Caco-2 (cell line): ENCODE data around the gene EHBP1. TPM values are rescaled to one million over a fixed set of nuclear protein-coding genes. Genes with fewer than 3 reads are reported as not detected.
"Not testable (repeated sequence)": the region's sequence is repeated elsewhere in the genome, so short reads cannot be mapped to it uniquely, and the experiment has no call there.

Experiments used
- BruUV-seq: library from RNA; stranded (reverse); fragments of 400-500 nt; replicated peaks from 2 replicates; lab custom pipeline; 2021; lab: Mats Ljungman, UMichigan
- CTCF ChIA-PET: fragments of 300-600 bp; sonication (Branson Sonifier 250); formaldehyde crosslinking; loops from one replicate; lab custom pipeline; 2022; ENCODE audit warnings: antibody characterized with exemption; lab: Charles Lee
- POLR2A ChIA-PET: fragments of 300-600 bp; sonication (Branson Sonifier 250); formaldehyde crosslinking; loops from one replicate; lab custom pipeline; 2022; ENCODE audit warnings: antibody characterized with exemption; lab: Charles Lee
- DNase-seq, 2 experiments: peaks; one replicate each; pipeline versions ENCODE4 v3.0.0 to v3.0.0-alpha.2; 2020 to 2022
- H3K27me3 ChIP-seq: replicated peaks from 2 replicates; pipeline ENCODE4 v1.6.0; 2011; ENCODE audit warnings: low read length; ENCODE audit not compliant: control insufficient read depth, insufficient read depth
- H3K36me3 ChIP-seq: 2 replicates; pipeline ENCODE4 v1.5.1; 2011; ENCODE audit warnings: low read length; ENCODE audit not compliant: control insufficient read depth, insufficient read depth
- H3K4me1 ChIP-seq: fragments of 250-450 bp; sonication (Bioruptor Pico); 2 replicates; pipeline ENCODE4 v1.5.1; 2020; ENCODE audit warnings: mild to moderate bottlenecking
- H3K4me3 ChIP-seq: 2 replicates; pipeline ENCODE4 v1.5.1; 2011; ENCODE audit warnings: low read depth, mild to moderate bottlenecking, control low read depth, low read length
- H3K9me3 ChIP-seq: fragments of 250-450 bp; sonication (Bioruptor Pico); 2 replicates; pipeline ENCODE4 v1.5.1; 2020; ENCODE audit warnings: mild to moderate bottlenecking, moderate library complexity
- H3K27ac Mint-ChIP-seq: one replicate; pipeline ENCODE4 v1.8.0; 2022; ENCODE audit warnings: mixed read lengths; ENCODE audit not compliant: unreplicated experiment
- H3K27me3 Mint-ChIP-seq: one replicate; pipeline ENCODE4 v1.8.0; 2022; ENCODE audit warnings: mixed read lengths; ENCODE audit not compliant: insufficient read depth, unreplicated experiment
- H3K36me3 Mint-ChIP-seq: one replicate; pipeline ENCODE4 v1.8.0; 2022; ENCODE audit warnings: mild to moderate bottlenecking, mixed read lengths; ENCODE audit not compliant: insufficient read depth, unreplicated experiment
- H3K4me1 Mint-ChIP-seq: one replicate; pipeline ENCODE4 v1.8.0; 2022; ENCODE audit warnings: low read depth, mixed read lengths; ENCODE audit not compliant: unreplicated experiment
- H3K4me3 Mint-ChIP-seq: one replicate; pipeline ENCODE4 v1.8.0; 2022; ENCODE audit warnings: mild to moderate bottlenecking, moderate library complexity, mixed read lengths; ENCODE audit not compliant: unreplicated experiment
- H3K9me3 Mint-ChIP-seq: one replicate; pipeline ENCODE4 v1.8.0; 2022; ENCODE audit warnings: mixed read lengths; ENCODE audit not compliant: unreplicated experiment
- CTCF ChIP-seq, 2 experiments: fragments of 200-600 bp in 1 of 2; IDR thresholded peaks; 1 replicate in 1 of 2; 2 replicates in 1 of 2; pipeline versions ENCODE4 v1.5.1 to v1.8.0; 2011 to 2022; ENCODE audit warnings: antibody characterized with exemption in 1 of 2, control low read depth in 1 of 2, inconsistent platforms in 1 of 2, low read depth in 1 of 2, low read length in 1 of 2, mild to moderate bottlenecking in 1 of 2, moderate library complexity in 1 of 2; ENCODE audit not compliant: insufficient read depth in 1 of 2, severe bottlenecking in 1 of 2, unreplicated experiment in 1 of 2
- intact Hi-C: fragments of 100-400 bp; cut with micrococcal nuclease; formaldehyde crosslinking; loops from one replicate; pipeline ENCODE4 v1.10.0; 2022; ENCODE audit not compliant: unreplicated experiment
- total RNA-seq: library from RNA; stranded (reverse); gene quantifications from 2 replicates; pipeline ENCODE4 v1.2.3, GENCODE V29; 2022

The EHBP1 gene
- total RNA-seq, 1 experiment from 2014 or later = 120 TPM

GRCh38 chr2:63073994-63074393 lies 368.5 kb downstream of the EHBP1 start:
- H3K27me3 ChIP-seq = no peaks in the 10 kb centered on the region; the same call in 1 of the 2 replicates
- Mint-ChIP-seq H3K9me3 (no peaks in the 10 kb centered on the region), H3K36me3 (no peaks in the 10 kb centered on the region), H3K4me1 (no peaks in the 10 kb centered on the region), H3K4me3 (no peak overlapping the region), H3K27me3 (no peaks in the 10 kb centered on the region), H3K27ac (no peak overlapping the region)
- ChIA-PET POLR2A (no interaction called here), CTCF (no interaction called here)
- H3K4me1 ChIP-seq = peaks cover 6% of the 10 kb centered on the region
- H3K4me3 ChIP-seq = no peak overlapping the region
- no TSS peak for BruUV-seq
- H3K9me3 ChIP-seq = no peaks in the 10 kb centered on the region
- DNase-seq = no peak
- intact Hi-C loops = no loop called here
- no peak for TF ChIP-seq CTCF (IDR thresholded peaks at IDR 0.05; ENCODE audit: insufficient read depth in 1 of 2, low read depth in 1 of 2, low read length in 1 of 2, severe bottlenecking in 1 of 2, unreplicated experiment in 1 of 2)
- no peaks in the 10 kb centered on the region for H3K36me3 ChIP-seq

GRCh38 chr2:63074399-63074798 lies 368.9 kb downstream of the EHBP1 start:
- peaks cover 10% of the 10 kb centered on the region for H3K4me1 ChIP-seq
- H3K36me3 ChIP-seq, DNase-seq, H3K4me3 ChIP-seq, H3K36me3 Mint-ChIP-seq, intact Hi-C loops, H3K27ac Mint-ChIP-seq, CTCF ChIA-PET, H3K4me1 Mint-ChIP-seq, BruUV-seq, H3K9me3 ChIP-seq, POLR2A ChIA-PET, H3K27me3 Mint-ChIP-seq, H3K27me3 ChIP-seq, H3K9me3 Mint-ChIP-seq, H3K4me3 Mint-ChIP-seq: not testable (repeated sequence)

GRCh38 chr2:63078852-63079606 lies 373.5 kb downstream of the EHBP1 start:
- Mint-ChIP-seq H3K27me3 (no peaks in the 10 kb centered on the region), H3K4me3 (no peak overlapping the region), H3K4me1 (peaks cover 12% of the 10 kb centered on the region), H3K27ac (no peak overlapping the region), H3K9me3 (no peaks in the 10 kb centered on the region), H3K36me3 (no peaks in the 10 kb centered on the region)
- CTCF ChIA-PET = interaction anchor here (0.5 kb wide), 1 partner anchor 783 kb away, joined by 3 read pairs; no protein-coding TSS in a partner anchor
- H3K36me3 ChIP-seq = no peaks in the 10 kb centered on the region
- TF ChIP-seq CTCF (IDR thresholded peaks at IDR 0.05; ENCODE audit: insufficient read depth in 1 of 2, low read depth in 1 of 2, low read length in 1 of 2, severe bottlenecking in 1 of 2, unreplicated experiment in 1 of 2) = peak; percentile 47
- intact Hi-C loops = loop anchor here (1.0 to 2.0 kb wide), 2 partner anchors 110 to 408 kb away; no protein-coding TSS in a partner anchor
- H3K4me3 ChIP-seq = no peak overlapping the region
- peak; percentile 47 to 63 for DNase-seq
- POLR2A ChIA-PET = interaction anchor here (0.5 kb wide), 1 partner anchor 98 kb away, joined by 3 read pairs; no protein-coding TSS in a partner anchor
- no TSS peak for BruUV-seq
- no peaks in the 10 kb centered on the region for H3K27me3 ChIP-seq
- H3K9me3 ChIP-seq = no peaks in the 10 kb centered on the region
- peaks cover 26% of the 10 kb centered on the region for H3K4me1 ChIP-seq
